ENCODE measurements around the gene ASIP.
"Not testable (repeated sequence)": the region's sequence is repeated elsewhere in the genome, so short reads cannot be mapped to it uniquely, and the experiment has no call there.

Gene ASIP

GRCh38 chr20:34240693-34241615 is at the start of gene ASIP:
TSS of gene ASIP (plus strand) at chr20:34241423. CDS start at chr20:34260375, 18,952 bp downstream.
- no peak for DNase-seq (ENCODE audit: low read depth)

- no peak for DNase-seq (ENCODE audit: low read depth)
Measured at GRCh38 chr20:34193051-34193450, 48.2 kb upstream of the ASIP start.

GRCh38 chr20:34199183-34199582 is 42.0 kb upstream of the ASIP start:
- no peak for DNase-seq (ENCODE audit: low read depth)

- no peak for DNase-seq (ENCODE audit: low read depth)
Measured at GRCh38 chr20:34200023-34200422, 41.2 kb upstream of the ASIP start.

- DNase-seq (ENCODE audit: low read depth): no peak
Measured at GRCh38 chr20:34201531-34201930, 39.7 kb upstream of the ASIP start.

- DNase-seq (ENCODE audit: low read depth): not testable (repeated sequence)
Measured at GRCh38 chr20:34205172-34205880, 35.9 kb upstream of the ASIP start.

- no peak for DNase-seq (ENCODE audit: low read depth)
Measured at GRCh38 chr20:34209111-34209510, 32.1 kb upstream of the ASIP start.

- DNase-seq (ENCODE audit: low read depth): no peak
Measured at GRCh38 chr20:34210271-34210670, 31.0 kb upstream of the ASIP start.

GRCh38 chr20:34211591-34211990 is 29.6 kb upstream of the ASIP start:
- DNase-seq (ENCODE audit: low read depth): no peak

GRCh38 chr20:34213213-34213612 is 28.0 kb upstream of the ASIP start:
- DNase-seq (ENCODE audit: low read depth): no peak

GRCh38 chr20:34215711-34216381 is 25.4 kb upstream of the ASIP start:
- DNase-seq (ENCODE audit: low read depth): peak; percentile 8

- no peak for DNase-seq (ENCODE audit: low read depth)
Measured at GRCh38 chr20:34216382-34216742, 24.9 kb upstream of the ASIP start.

GRCh38 chr20:34220561-34220960 is 20.7 kb upstream of the ASIP start:
- no peak for DNase-seq (ENCODE audit: low read depth)

GRCh38 chr20:34222208-34222607 is 19.0 kb upstream of the ASIP start:
- no peak for DNase-seq (ENCODE audit: low read depth)

- DNase-seq (ENCODE audit: low read depth): not testable (repeated sequence)
Measured at GRCh38 chr20:34224251-34224650, 17.0 kb upstream of the ASIP start.

GRCh38 chr20:34231634-34232033 is 9.6 kb upstream of the ASIP start:
- DNase-seq (ENCODE audit: low read depth): no peak

- DNase-seq (ENCODE audit: low read depth): no peak
Measured at GRCh38 chr20:34232494-34233087, 8.6 kb upstream of the ASIP start.

- DNase-seq (ENCODE audit: low read depth): no peak
Measured at GRCh38 chr20:34233687-34234086, 7.5 kb upstream of the ASIP start.

GRCh38 chr20:34235875-34236274 is 5.3 kb upstream of the ASIP start:
- DNase-seq (ENCODE audit: low read depth): no peak

- DNase-seq (ENCODE audit: low read depth): no peak
Measured at GRCh38 chr20:34237942-34238341, 3.3 kb upstream of the ASIP start.

- DNase-seq (ENCODE audit: low read depth): no peak
Measured at GRCh38 chr20:34240121-34240520, 1.1 kb upstream of the ASIP start.

GRCh38 chr20:34242015-34242414 is 792 bp downstream of the ASIP start:
- not testable (repeated sequence) for DNase-seq (ENCODE audit: low read depth)
